GM19438 (cell line): ENCODE data around the gene IFT22.
"Not testable (repeated sequence)": the region's sequence is repeated elsewhere in the genome, so short reads cannot be mapped to it uniquely, and the experiment has no call there.

Experiments used
- ATAC-seq: cut with Tn5 transposase; IDR thresholded peaks from one replicate; pipeline ENCODE4 v1.9.1; 2021; ENCODE audit warnings: low read depth; ENCODE audit not compliant: unreplicated experiment

The IFT22 gene

GRCh38 chr7:101321491-101322401, at the start of gene IFT22:
Gene IFT22, minus strand, starts transcription at chr7:101321812. Its CDS starts 103 bp downstream, at chr7:101321709.
- peak; percentile 91 for ATAC-seq

- no peak for ATAC-seq
These were observed 49.2 kb upstream of the IFT22 start for GRCh38 chr7:101370836-101371235.

DNA sequence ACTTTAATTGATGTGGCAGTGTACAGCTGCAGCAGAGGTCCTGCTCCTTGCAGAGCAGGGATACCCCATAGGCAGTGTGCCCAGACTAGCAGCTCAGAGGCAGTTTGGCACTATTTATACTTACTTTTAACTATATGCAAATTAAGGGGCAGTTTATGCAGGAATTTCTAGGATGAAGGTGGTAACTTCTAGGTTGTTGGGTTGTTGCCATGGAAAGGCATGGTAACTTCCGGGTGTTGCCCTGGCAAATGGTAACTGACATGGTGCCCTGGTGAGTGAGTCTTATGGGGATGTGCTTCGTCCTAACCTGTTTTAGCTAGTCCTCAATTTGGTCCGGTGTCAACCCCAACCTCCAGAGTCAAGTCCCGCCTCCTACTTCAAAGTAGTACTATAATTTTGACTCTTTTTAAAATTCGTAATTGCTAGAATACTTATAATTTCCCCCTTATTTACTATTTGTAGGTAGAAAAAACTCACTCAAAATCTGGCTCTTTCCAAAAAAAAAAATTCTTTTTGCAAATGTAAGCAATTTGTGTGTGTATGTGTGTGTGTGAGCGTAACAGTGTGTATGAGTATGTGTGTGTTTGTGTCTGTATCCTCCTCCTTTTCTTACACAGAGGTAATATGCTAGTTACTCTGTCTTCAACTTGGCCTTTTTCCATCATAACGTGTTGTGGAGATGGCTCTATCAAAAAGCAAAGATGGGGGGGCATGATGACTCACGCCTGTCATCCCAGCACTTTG, 47.0 kb upstream of the IFT22 start:
- ATAC-seq: no peak

GRCh38 chr7:101367676-101368075, 46.1 kb upstream of the IFT22 start:
- ATAC-seq: no peak

DNA sequence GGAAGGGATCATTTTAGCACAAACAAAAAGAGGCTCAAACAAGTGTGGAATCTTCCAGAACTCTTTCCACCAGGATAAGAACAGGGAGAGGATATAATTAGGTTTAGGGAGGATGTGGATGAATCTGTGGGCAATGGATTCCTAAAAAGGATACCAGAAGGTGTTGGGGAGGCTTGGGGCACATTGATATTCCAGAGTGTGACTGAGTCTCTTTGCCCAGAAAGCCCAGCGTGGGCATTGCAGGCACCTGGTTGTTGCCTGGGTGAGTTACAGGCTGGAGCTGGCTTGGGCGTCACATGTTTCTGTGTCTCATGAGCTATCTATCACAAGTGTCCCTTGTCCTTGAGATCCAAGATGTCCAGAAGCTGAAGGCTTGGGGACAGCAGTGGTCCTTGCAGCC, 44.3 kb upstream of the IFT22 start:
- no peak for ATAC-seq

GRCh38 chr7:101363734-101364374, 42.2 kb upstream of the IFT22 start:
- ATAC-seq: no peak

DNA sequence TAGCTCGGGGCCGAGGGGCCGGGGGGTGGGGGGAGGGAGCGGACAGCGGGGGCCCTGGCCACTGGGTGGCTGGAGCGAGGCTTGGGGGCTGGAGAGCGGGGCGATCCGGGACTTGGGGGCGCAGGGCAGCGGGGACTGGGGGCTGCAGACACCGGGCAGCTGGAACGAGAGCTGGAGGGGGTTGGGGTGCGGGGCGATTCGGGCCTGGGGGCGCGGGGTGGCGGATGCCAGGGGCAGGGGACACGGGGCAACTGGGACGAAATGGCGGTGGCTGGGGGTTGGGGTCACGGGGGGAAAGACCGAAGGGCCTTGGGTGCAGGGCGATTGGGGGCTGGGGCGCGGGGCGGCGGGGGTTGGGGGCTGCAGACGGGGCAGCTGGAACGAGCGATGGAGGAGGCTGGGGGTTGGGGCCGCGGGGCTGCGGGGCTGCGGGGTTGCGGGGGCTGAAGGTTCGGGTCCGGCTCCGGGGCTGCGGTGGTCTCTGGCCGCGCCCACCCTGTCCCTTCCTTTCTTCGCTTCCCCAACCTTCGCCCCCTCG, 41.7 kb upstream of the IFT22 start:
- no peak for ATAC-seq

GRCh38 chr7:101362334-101363195, 41.0 kb upstream of the IFT22 start, which contains the start of gene COL26A1:
Gene COL26A1, plus strand, starts transcription at chr7:101362875. Its CDS starts 158 bp downstream, at chr7:101363033.
- no peak for ATAC-seq

DNA sequence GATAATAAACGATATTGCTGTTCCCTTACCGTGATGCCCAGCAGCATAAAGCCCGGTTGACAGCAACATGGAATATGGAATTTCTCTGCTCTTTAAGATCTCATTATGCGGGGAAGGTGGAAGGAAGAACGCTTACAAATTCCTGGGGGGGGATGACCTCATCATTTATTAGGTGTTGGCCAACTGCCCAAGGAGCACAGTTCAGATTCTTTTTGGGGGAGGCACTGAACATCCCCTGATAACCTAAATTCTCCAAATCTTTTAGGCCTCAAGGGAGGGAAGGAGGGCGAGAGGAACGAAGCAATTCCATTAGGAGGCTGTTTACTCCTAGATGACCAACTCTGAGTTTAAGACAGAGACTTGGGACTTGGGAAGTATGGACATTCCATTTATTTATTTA, 35.8 kb upstream of the IFT22 start:
- no peak for ATAC-seq

- ATAC-seq: no peak
These were observed 31.3 kb upstream of the IFT22 start for GRCh38 chr7:101352920-101353308.

GRCh38 chr7:101349300-101349699, 27.7 kb upstream of the IFT22 start:
- ATAC-seq: not testable (repeated sequence)

DNA sequence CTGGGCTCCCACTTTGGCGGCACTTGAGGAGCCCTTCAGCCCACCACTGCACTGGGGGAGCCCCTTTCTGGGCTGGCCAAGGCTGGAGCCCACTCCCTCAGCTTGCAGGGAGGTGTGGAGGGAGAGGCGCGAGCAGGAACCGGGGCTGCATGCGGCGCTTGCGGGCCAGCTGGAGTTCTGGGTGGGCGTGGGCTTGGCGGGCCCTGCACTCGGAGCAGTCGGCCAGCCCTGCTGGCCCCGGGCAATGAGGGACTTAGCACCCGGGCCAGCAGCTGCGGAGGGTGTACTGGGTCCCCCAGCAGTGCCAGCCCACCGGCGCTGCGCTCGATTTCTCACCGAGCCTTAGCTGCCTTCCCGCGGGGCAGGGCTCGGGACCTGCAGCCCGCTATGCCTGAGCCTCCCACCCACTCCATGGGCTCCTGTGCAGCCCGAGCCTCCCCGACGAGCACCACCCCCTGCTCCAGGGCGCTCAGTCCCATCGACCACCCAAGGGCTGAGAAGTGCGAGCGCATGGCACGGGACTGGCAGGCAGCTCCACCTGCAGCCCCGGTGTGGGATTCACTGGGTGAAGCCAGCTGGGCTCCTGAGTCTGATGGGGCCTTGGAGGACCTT, 26.9 kb upstream of the IFT22 start:
- ATAC-seq: not testable (repeated sequence)

DNA sequence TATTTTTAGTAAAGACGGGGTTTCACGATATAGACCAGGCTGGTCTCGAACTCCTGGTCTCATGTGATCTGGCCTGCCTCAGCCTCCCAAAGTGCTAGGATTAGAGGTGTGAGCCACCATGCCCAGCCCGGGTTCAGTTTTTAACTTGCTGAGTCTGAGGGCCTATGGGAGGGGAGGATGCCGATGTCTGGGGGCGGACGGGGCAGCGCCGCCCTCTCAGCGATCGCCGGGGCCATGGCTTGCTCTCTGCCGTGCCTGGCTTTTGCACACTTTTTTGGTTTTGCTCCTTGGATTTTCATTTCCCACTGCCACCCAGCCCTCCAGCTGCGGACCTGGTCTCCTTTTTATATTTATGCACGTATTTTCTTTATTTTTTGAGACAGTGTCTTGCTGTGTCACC, 25.9 kb upstream of the IFT22 start:
- ATAC-seq: no peak

- no peak for ATAC-seq
These were observed 21.3 kb upstream of the IFT22 start for GRCh38 chr7:101342892-101343291.

DNA sequence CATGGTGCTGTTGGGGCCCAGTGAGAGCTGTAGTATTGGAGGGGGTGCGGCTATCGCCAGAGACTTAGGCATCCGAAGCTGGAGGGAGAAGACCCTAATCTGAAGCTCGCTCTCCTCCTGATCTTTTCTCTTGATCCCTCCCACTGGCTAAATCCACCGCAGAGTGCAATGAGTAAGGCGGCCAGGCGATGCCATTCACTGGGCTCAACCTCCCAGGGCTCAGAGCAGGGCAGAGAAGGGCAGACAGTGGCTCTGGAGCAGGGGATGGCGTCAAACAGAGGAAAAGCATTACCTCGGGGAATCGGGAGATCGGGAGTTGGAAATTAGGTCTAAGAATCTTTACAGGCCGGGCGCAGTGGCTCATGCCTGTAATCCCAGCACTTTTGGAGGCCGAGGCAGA, 18.8 kb upstream of the IFT22 start:
- ATAC-seq: no peak

- no peak for ATAC-seq
These were observed 12.3 kb upstream of the IFT22 start for GRCh38 chr7:101333912-101334311.

DNA sequence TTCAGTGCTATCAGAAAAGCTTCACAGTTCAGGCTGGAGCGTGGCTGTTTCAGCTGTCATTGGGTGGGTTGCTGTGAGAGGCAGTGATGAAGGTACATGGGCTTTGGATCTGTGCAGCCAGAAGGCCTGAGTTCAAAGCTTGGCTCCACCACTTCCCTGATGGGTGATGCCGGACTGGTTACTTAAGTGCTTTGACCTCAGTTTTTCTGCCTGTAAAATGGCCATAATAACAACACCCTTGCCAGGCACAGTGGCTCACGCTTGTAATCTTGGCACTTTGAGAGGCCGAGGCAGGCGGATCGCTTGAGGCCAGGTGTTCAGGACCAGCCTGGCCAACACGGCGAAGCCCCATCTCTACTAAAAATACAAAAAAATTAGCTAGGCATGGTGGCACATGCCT, 10.4 kb upstream of the IFT22 start:
- no peak for ATAC-seq

DNA sequence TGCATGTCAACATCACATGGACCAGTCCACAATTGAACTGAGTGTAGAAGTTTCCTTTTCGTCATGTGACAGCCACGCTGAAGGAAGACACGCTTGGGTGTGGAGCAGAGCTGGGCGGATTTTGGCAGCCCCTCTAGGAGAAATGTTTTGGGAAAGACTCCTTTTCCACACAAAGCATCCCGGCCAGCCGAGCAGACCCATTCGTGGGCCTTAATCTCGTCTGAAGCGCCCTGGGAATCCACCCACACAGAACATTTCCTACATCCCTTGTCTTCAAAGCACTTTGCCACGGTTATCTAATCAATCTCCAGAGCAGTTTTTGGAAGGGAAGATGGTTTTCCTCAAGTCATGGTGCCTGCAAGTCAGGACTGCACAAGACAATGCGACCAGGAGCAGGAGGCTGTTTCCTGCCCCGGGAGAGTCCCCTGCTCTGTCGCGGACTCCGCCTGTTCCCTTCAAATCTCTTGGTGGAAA, 8.4 kb upstream of the IFT22 start:
- no peak for ATAC-seq

GRCh38 chr7:101328159-101328558, 6.5 kb upstream of the IFT22 start:
- no peak for ATAC-seq
